Hepatocyte (in vitro differentiated cells): ENCODE measurements around the gene SLC31A1. TPM values are rescaled to one million over a fixed set of nuclear protein-coding genes. Genes with fewer than 3 reads are reported as not detected.
"Not testable (repeated sequence)": the region's sequence is repeated elsewhere in the genome, so short reads cannot be mapped to it uniquely, and the experiment has no call there.

Experiments
- DNase-seq: peaks from one replicate; pipeline ENCODE4 v3.0.0-alpha.2; 2016; ENCODE audit warnings: low spot score
- H2AFZ ChIP-seq: fragments of 200-600 bp; sonication (generic); 2 replicates; pipeline ENCODE4 v1.6.0; 2016; ENCODE audit warnings: antibody characterized with exemption, mild to moderate bottlenecking
- H3K27ac ChIP-seq: fragments of 200-600 bp; sonication (generic); 2 replicates; pipeline ENCODE4 v1.5.1; 2016; ENCODE audit warnings: mild to moderate bottlenecking
- H3K27me3 ChIP-seq: fragments of 200-600 bp; sonication (generic); 2 replicates; pipeline ENCODE4 v1.6.1; 2016
- H3K36me3 ChIP-seq: fragments of 200-600 bp; sonication (generic); replicated peaks from 2 replicates; pipeline ENCODE4 v1.5.1; 2016; ENCODE audit warnings: low read depth; ENCODE audit not compliant: insufficient read depth
- H3K4me1 ChIP-seq: fragments of 200-600 bp; sonication (generic); 2 replicates; pipeline ENCODE4 v1.5.1; 2016; ENCODE audit warnings: mild to moderate bottlenecking, moderate library complexity; ENCODE audit not compliant: insufficient read depth
- H3K4me2 ChIP-seq: fragments of 200-600 bp; sonication (generic); 2 replicates; pipeline ENCODE4 v1.6.0; 2016
- H3K4me3 ChIP-seq: fragments of 200-600 bp; sonication (generic); 2 replicates; pipeline ENCODE4 v1.5.1; 2016; ENCODE audit warnings: mild to moderate bottlenecking
- H3K79me2 ChIP-seq: fragments of 200-600 bp; sonication (generic); 2 replicates; pipeline ENCODE4 v1.6.0; 2017; ENCODE audit warnings: mild to moderate bottlenecking
- H3K9me2 ChIP-seq: fragments of 200-600 bp; sonication (generic); replicated peaks from 2 replicates; pipeline ENCODE4 v1.6.0; 2017; ENCODE audit warnings: mild to moderate bottlenecking; ENCODE audit not compliant: insufficient read depth
- H3K9me3 ChIP-seq: fragments of 200-600 bp; sonication (generic); 2 replicates; pipeline ENCODE4 v1.5.1; 2016; ENCODE audit warnings: low read depth, mild to moderate bottlenecking
- H4K20me1 ChIP-seq: fragments of 200-600 bp; sonication (generic); 2 replicates; pipeline ENCODE4 v1.6.0; 2016; ENCODE audit warnings: mild to moderate bottlenecking; ENCODE audit not compliant: insufficient read depth, poor library complexity, severe bottlenecking
- CTCF ChIP-seq: fragments of 200-600 bp; sonication (generic); IDR thresholded peaks from 2 replicates; pipeline ENCODE4 v1.5.1; 2016; ENCODE audit warnings: antibody characterized with exemption, mild to moderate bottlenecking; ENCODE audit not compliant: poor library complexity
- EZH2 ChIP-seq: fragments of 200-600 bp; sonication (generic); IDR thresholded peaks from 2 replicates; pipeline ENCODE4 v1.6.1; 2016; ENCODE audit warnings: antibody characterized with exemption, mild to moderate bottlenecking, borderline replicate concordance
- EZH2phosphoT487 ChIP-seq: fragments of 200-600 bp; sonication (generic); IDR thresholded peaks from one replicate; pipeline ENCODE4 v1.6.1; 2018; ENCODE audit warnings: antibody characterized with exemption, mild to moderate bottlenecking, low read depth, moderate library complexity; ENCODE audit not compliant: unreplicated experiment, severe bottlenecking
- WGBS: methylation state at CpG from one replicate; pipeline ENCODE4 v1.1.6; 2016; ENCODE audit warnings: low lambda C conversion rate; ENCODE audit errors: missing lambda C conversion rate; 5-methylcytosine and 5-hydroxymethylcytosine counted together
- polyA plus RNA-seq: library from polyadenylated mRNA; unstranded; fragments of >200 nt; fragmentation: Nextera tagmentation; extraction: Ambion mirVana; gene quantifications from 2 replicates; pipeline ENCODE4 v1.2.1, GENCODE V29; 2016
- total RNA-seq: library from RNA; depleted of rRNA; stranded (reverse); fragments of >200 nt; gene quantifications from 2 replicates; pipeline ENCODE4 v1.2.3, GENCODE V29; 2014

SLC31A1 gene
- total and polyA plus RNA-seq, 2 experiments from 2014 or later, result 29.7 to 43.3 TPM

DNA sequence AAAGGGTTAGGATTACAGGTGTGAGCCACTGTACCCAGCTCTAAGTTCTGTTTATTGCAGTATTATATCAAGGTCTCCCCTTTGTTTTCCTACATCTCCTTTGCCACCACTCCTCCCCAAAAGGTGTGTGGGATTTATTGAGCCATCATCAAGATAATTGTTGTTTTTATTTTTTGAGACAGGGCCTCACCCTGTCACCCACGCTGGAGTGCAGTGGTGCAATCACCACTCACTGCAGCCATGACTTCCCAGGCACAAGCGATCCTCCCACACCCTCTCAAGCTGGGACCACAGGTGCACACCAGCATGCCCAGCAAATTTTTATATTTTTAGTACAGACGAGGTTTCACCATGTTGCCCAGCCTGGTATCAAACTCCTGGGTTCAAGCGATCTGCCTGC lies 24.6 kb downstream of the SLC31A1 start:
- DNase-seq, result no peak
- Histone ChIP-seq H3K9me3 (no peaks in the 10 kb centered on the region), H3K36me3 (no peaks in the 10 kb centered on the region), H4K20me1 (no peaks in the 10 kb centered on the region), H3K27ac (no peak overlapping the region), H3K4me1 (no peaks in the 10 kb centered on the region), H3K79me2 (peaks cover 10% of the 10 kb centered on the region), H3K9me2 (no peaks in the 10 kb centered on the region), H3K4me3 (no peak overlapping the region), H3K4me2 (no peak overlapping the region), H2AFZ (no peak overlapping the region), H3K27me3 (no peaks in the 10 kb centered on the region)
- TF ChIP-seq CTCF, result no peak
- 89% methylated on average over 4 of the region's 4 CpGs for WGBS

GRCh38 chr9:113246928-113247327 lies 25.6 kb downstream of the SLC31A1 start:
- H3K9me3 ChIP-seq, result no peaks in the 10 kb centered on the region
- no peak overlapping the region for H2AFZ ChIP-seq
- H3K4me1 ChIP-seq, result no peaks in the 10 kb centered on the region
- TF ChIP-seq EZH2phosphoT487 (no peak), EZH2 (no peak), CTCF (no peak)
- 94% methylated on average over 6 of the region's 6 CpGs for WGBS
- H3K27ac ChIP-seq, result no peak overlapping the region
- H3K27me3 ChIP-seq, result no peaks in the 10 kb centered on the region
- H3K9me2 ChIP-seq, result no peaks in the 10 kb centered on the region
- H3K4me3 ChIP-seq, result no peak overlapping the region
- peaks cover 10% of the 10 kb centered on the region for H3K79me2 ChIP-seq
- no peak overlapping the region for H3K4me2 ChIP-seq
- no peak for DNase-seq
- no peaks in the 10 kb centered on the region for H3K36me3 ChIP-seq
- no peaks in the 10 kb centered on the region for H4K20me1 ChIP-seq

DNA sequence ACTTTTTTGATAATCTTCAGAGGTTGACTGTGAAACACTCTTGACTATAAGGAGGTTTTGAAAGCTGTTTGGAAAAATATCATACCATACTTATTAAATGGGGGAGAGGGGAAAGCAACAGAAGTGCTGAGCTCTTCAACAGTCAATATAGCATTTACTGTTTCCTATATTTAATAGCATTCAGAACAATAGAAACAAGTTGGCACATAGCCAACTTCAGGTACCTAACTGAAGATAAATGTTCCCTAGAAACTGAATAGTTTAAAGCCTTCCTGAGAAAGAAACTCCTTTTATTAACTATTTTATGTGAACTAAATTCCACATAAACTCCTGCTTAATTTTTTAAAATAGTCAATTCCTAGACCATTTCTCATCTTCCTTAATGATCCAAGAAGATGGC lies 26.3 kb downstream of the SLC31A1 start:
- Histone ChIP-seq H3K9me3 (no peaks in the 10 kb centered on the region), H3K4me1 (no peaks in the 10 kb centered on the region), H3K79me2 (peaks cover 9% of the 10 kb centered on the region), H4K20me1 (no peaks in the 10 kb centered on the region), H2AFZ (no peak overlapping the region), H3K27me3 (no peaks in the 10 kb centered on the region), H3K36me3 (no peaks in the 10 kb centered on the region), H3K4me2 (no peak overlapping the region), H3K4me3 (no peak overlapping the region), H3K27ac (no peak overlapping the region), H3K9me2 (no peaks in the 10 kb centered on the region)
- DNase-seq, result no peak
- TF ChIP-seq CTCF (no peak), EZH2 (no peak), EZH2phosphoT487 (no peak)

- H3K4me3 ChIP-seq, H3K27ac ChIP-seq, H4K20me1 ChIP-seq, H2AFZ ChIP-seq, H3K9me2 ChIP-seq, H3K4me1 ChIP-seq, H3K27me3 ChIP-seq, H3K36me3 ChIP-seq, H3K4me2 ChIP-seq, H3K9me3 ChIP-seq, DNase-seq: not testable (repeated sequence)
- WGBS, result 96% methylated on average over 2 of the region's 2 CpGs
- H3K79me2 ChIP-seq, result peaks cover 13% of the 10 kb centered on the region
Observed at GRCh38 chr9:113249661-113250060, 28.3 kb downstream of the SLC31A1 start.
